Smooth muscle cell (in vitro differentiated cells): ENCODE data around the gene DSG3. TPM values are rescaled to one million over a fixed set of nuclear protein-coding genes. Genes with fewer than 3 reads are reported as not detected.

Experiments used
- DNase-seq: peaks from one replicate; lab custom pipeline; 2025; ENCODE audit not compliant: unreplicated experiment; lab: John Stamatoyannopoulos, UW
- H2AFZ ChIP-seq: fragments of 200-600 bp; sonication (generic); 2 replicates; pipeline ENCODE4 v1.6.0; 2016; ENCODE audit warnings: antibody characterized with exemption, low read depth, mild to moderate bottlenecking
- H3F3A ChIP-seq: fragments of 200-600 bp; sonication (generic); 2 replicates; pipeline ENCODE4 v1.6.0; 2017; ENCODE audit warnings: antibody characterized with exemption, low read depth
- H3K27ac ChIP-seq: fragments of 200-600 bp; sonication (generic); 2 replicates; pipeline ENCODE4 v1.5.1; 2016; ENCODE audit warnings: low read depth, mild to moderate bottlenecking
- H3K27me3 ChIP-seq: fragments of 200-600 bp; sonication (generic); 2 replicates; pipeline ENCODE4 v1.6.1; 2016; ENCODE audit warnings: low read depth, mild to moderate bottlenecking
- H3K36me3 ChIP-seq: fragments of 200-600 bp; sonication (generic); 2 replicates; pipeline ENCODE4 v1.5.1; 2016; ENCODE audit warnings: low read depth
- H3K4me1 ChIP-seq: fragments of 200-600 bp; sonication (generic); 2 replicates; pipeline ENCODE4 v1.5.1; 2016; ENCODE audit warnings: low read depth
- H3K4me2 ChIP-seq: fragments of 200-600 bp; sonication (generic); 2 replicates; pipeline ENCODE4 v1.6.0; 2016; ENCODE audit warnings: mild to moderate bottlenecking
- H3K4me3 ChIP-seq: fragments of 200-600 bp; sonication (generic); 2 replicates; pipeline ENCODE4 v1.5.1; 2016; ENCODE audit warnings: mild to moderate bottlenecking
- H3K79me2 ChIP-seq: fragments of 200-600 bp; sonication (generic); 2 replicates; pipeline ENCODE4 v1.6.0; 2016; ENCODE audit warnings: low read depth, mild to moderate bottlenecking
- H3K9ac ChIP-seq: fragments of 200-600 bp; sonication (generic); 2 replicates; pipeline ENCODE4 v1.6.0; 2016; ENCODE audit warnings: low read depth
- H3K9me3 ChIP-seq: fragments of 200-600 bp; sonication (generic); replicated peaks from 2 replicates; pipeline ENCODE4 v1.5.1; 2016; ENCODE audit warnings: low read depth
- H4K20me1 ChIP-seq: fragments of 200-600 bp; sonication (generic); 2 replicates; pipeline ENCODE4 v1.6.0; 2016; ENCODE audit warnings: low read depth
- WGBS: methylation state at CpG from one replicate; pipeline ENCODE4 v1.1.7; 2016; ENCODE audit warnings: low lambda C conversion rate; 5-methylcytosine and 5-hydroxymethylcytosine counted together
- polyA plus RNA-seq: library from polyadenylated mRNA; unstranded; fragments of >200 nt; fragmentation: Nextera tagmentation; extraction: Ambion mirVana; gene quantifications from 2 replicates; pipeline ENCODE4 v1.2.1, GENCODE V29; 2016
- total RNA-seq: library from RNA; depleted of rRNA; stranded (reverse); fragments of >200 nt; gene quantifications from 2 replicates; pipeline ENCODE4 v1.2.3, GENCODE V29; 2014
- TF ChIP-seq, protein P1 (sequence below): fragments of 200-600 bp; sonication (generic); IDR thresholded peaks from 2 replicates; pipeline ENCODE4 v1.5.1; 2017; ENCODE audit warnings: borderline replicate concordance, mild to moderate bottlenecking, antibody characterized with exemption; ENCODE audit not compliant: insufficient read depth, poor library complexity, severe bottlenecking

The DSG3 gene
- total and polyA plus RNA-seq, 2 experiments from 2014 or later: 4.9 to 44.8 TPM

DNA sequence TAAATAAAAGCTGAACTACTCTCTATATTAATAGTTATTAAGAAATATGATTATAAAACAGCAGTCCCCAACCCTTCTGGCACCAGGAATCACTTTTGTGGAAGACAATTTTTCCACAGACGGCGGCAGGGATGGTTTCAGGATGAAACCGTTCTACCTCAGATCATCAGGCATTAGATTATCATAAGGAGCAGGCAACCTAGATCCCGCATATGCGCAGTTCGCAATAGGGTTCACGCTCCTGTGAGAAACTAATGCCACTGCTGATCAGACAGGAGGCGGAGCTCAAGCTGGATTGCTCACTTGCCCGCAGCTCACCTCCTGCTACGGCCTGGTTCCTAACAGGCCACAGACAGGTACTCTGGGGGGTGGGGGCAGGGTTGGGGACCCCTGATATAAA, 31.1 kb downstream of the DSG3 start:
- no peak for DNase-seq
- Histone ChIP-seq H3K4me2 (no peak overlapping the region), H3K36me3 (no peaks in the 10 kb centered on the region), H3F3A (no peaks in the 10 kb centered on the region), H2AFZ (no peak overlapping the region), H4K20me1 (no peaks in the 10 kb centered on the region), H3K9me3 (no peaks in the 10 kb centered on the region), H3K9ac (no peak overlapping the region), H3K79me2 (no peaks in the 10 kb centered on the region), H3K4me3 (no peak overlapping the region), H3K4me1 (no peaks in the 10 kb centered on the region), H3K27me3 (no peaks in the 10 kb centered on the region), H3K27ac (no peak overlapping the region)
- TF ChIP-seq, protein P1, sequence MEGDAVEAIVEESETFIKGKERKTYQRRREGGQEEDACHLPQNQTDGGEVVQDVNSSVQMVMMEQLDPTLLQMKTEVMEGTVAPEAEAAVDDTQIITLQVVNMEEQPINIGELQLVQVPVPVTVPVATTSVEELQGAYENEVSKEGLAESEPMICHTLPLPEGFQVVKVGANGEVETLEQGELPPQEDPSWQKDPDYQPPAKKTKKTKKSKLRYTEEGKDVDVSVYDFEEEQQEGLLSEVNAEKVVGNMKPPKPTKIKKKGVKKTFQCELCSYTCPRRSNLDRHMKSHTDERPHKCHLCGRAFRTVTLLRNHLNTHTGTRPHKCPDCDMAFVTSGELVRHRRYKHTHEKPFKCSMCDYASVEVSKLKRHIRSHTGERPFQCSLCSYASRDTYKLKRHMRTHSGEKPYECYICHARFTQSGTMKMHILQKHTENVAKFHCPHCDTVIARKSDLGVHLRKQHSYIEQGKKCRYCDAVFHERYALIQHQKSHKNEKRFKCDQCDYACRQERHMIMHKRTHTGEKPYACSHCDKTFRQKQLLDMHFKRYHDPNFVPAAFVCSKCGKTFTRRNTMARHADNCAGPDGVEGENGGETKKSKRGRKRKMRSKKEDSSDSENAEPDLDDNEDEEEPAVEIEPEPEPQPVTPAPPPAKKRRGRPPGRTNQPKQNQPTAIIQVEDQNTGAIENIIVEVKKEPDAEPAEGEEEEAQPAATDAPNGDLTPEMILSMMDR: no peak
- over 99% methylated on average over 10 of the region's 10 CpGs for WGBS

DNA sequence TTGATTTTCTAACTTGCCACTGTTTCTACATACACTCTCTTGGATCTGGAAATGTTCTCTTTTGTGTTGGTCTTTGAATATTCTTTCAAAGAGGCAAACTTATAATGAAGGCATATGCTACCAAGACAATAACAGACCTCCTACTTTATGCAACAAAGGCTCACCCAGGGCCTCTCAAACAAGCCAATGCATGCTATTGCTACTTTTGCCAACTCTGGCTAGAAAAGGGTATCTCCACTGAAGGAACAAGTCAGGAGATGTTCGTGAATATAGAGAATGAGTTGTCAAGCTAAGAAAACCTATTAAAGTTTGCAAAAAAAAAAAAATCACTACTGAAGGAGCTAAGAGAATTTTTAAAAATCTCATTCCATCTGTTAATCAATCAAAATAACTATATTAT, 34.5 kb downstream of the DSG3 start:
- H3K4me1 ChIP-seq: peaks cover 7% of the 10 kb centered on the region
- H3K9me3 ChIP-seq: no peaks in the 10 kb centered on the region
- WGBS: 88% methylated on average over 1 of the region's 1 CpG
- H3K79me2 ChIP-seq: no peaks in the 10 kb centered on the region
- no peaks in the 10 kb centered on the region for H4K20me1 ChIP-seq
- H3K9ac ChIP-seq: no peak overlapping the region
- H3F3A ChIP-seq: peaks cover 11% of the 10 kb centered on the region
- H3K27me3 ChIP-seq: no peaks in the 10 kb centered on the region
- H3K36me3 ChIP-seq: no peaks in the 10 kb centered on the region
- H3K4me2 ChIP-seq: no peak overlapping the region
- H3K27ac ChIP-seq: no peak overlapping the region
- H2AFZ ChIP-seq: no peak overlapping the region
- no peak overlapping the region for H3K4me3 ChIP-seq
- TF ChIP-seq, protein P1: no peak
- DNase-seq: no peak

DNA sequence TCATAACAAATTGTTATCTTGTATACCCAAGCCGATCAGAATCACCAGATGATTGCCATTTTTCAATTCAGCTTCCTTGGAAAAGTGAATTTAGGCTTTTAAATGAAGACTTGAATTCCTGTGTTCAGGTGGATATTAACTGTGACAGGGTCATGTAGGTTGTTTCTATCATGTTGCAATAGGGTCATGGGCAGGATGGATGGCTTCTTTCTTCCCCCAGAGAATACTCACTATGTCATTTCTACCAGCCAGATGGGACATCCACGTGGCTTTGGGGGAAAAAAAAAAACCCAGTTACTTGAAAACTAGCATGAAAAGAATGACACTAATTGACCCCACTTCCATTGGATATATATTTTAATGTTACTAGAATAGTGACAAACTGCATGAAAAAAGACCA, 35.9 kb downstream of the DSG3 start:
- no peaks in the 10 kb centered on the region for H4K20me1 ChIP-seq
- H3F3A ChIP-seq: peaks cover 15% of the 10 kb centered on the region
- DNase-seq: no peak
- no peak overlapping the region for H3K27ac ChIP-seq
- H3K36me3 ChIP-seq: no peaks in the 10 kb centered on the region
- no peaks in the 10 kb centered on the region for H3K9me3 ChIP-seq
- H3K4me3 ChIP-seq: no peak overlapping the region
- no peak overlapping the region for H2AFZ ChIP-seq
- H3K27me3 ChIP-seq: no peaks in the 10 kb centered on the region
- no peak overlapping the region for H3K9ac ChIP-seq
- TF ChIP-seq, protein P1: no peak
- no peak overlapping the region for H3K4me2 ChIP-seq
- 81% methylated on average over 2 of the region's 2 CpGs for whole genome bisulfite sequencing
- peaks cover 11% of the 10 kb centered on the region for H3K4me1 ChIP-seq
- H3K79me2 ChIP-seq: no peaks in the 10 kb centered on the region

DNA sequence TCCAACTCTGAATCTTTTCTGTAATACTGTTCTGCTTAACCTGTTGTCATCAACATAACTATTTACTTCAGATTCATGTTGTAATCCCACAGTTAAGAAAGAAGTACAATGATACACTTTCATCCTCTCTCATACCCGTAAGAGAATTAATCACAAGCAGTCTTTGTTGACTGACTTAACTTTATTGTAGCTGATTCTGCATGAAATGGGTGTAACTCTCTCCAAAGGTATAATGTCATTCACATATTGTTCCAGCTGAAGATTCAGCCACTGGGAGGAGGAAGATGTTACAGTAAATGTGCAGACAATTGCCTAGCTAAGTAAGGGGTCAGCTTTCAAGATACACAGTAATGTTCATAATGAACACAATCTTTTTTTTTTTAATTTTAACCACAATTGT, 36.9 kb downstream of the DSG3 start:
- 84% methylated on average over 1 of the region's 1 CpG for WGBS
- Histone ChIP-seq H2AFZ (no peak overlapping the region), H3K27ac (no peak overlapping the region), H3K9ac (no peak overlapping the region), H3K9me3 (no peaks in the 10 kb centered on the region), H3K79me2 (no peaks in the 10 kb centered on the region), H3K27me3 (no peaks in the 10 kb centered on the region), H3K4me2 (no peak overlapping the region), H3K4me1 (peaks cover 11% of the 10 kb centered on the region), H3K4me3 (no peak overlapping the region), H3K36me3 (no peaks in the 10 kb centered on the region), H4K20me1 (no peaks in the 10 kb centered on the region), H3F3A (peaks cover 15% of the 10 kb centered on the region)
- DNase-seq: no peak
- TF ChIP-seq, protein P1: no peak
